Transverse colon (tissue), 4 donors: ENCODE data around the gene PRSS38. TPM values are rescaled to one million over a fixed set of nuclear protein-coding genes. Genes with fewer than 3 reads are reported as not detected.

ENCODE experiments used
- DNase-seq: peaks from one replicate; pipeline ENCODE4 v3.0.0-alpha.2; 2019
- H3K27ac ChIP-seq, 4 donors: fragments of 200-600 bp; sonication (generic); 2 replicates each; pipeline ENCODE4 v1.5.1; 2016 to 2018; ENCODE audit warnings: inconsistent platforms in 4 of 4
- H3K27me3 ChIP-seq: fragments of 200-600 bp; sonication (generic); 2 replicates; pipeline ENCODE4 v1.5.1; 2017; ENCODE audit warnings: inconsistent platforms
- H3K36me3 ChIP-seq, 4 donors: fragments of 200-600 bp; sonication (generic); 2 replicates each; pipeline ENCODE4 v1.5.1; 2017 to 2019; ENCODE audit warnings: inconsistent platforms in 4 of 4
- H3K4me1 ChIP-seq, 4 donors: fragments of 200-600 bp; sonication (generic); 2 replicates each; pipeline ENCODE4 v1.5.1; 2017 to 2020; ENCODE audit warnings: inconsistent platforms in 4 of 4
- H3K4me3 ChIP-seq, 4 donors: fragments of 200-600 bp; sonication (generic); 1 replicate in 1 of 4; 2 replicates in 3 of 4; pipeline versions ENCODE4 v1.5.1 to v1.6.1; 2017 to 2019; ENCODE audit warnings: inconsistent platforms in 4 of 4
- H3K9me3 ChIP-seq, 2 donors: fragments of 200-600 bp; sonication (generic); 2 replicates each; pipeline ENCODE4 v1.5.1; 2017 to 2019; ENCODE audit warnings: inconsistent platforms in 2 of 2
- EP300 ChIP-seq: sonication (generic); formaldehyde crosslinking; IDR thresholded peaks from one replicate; pipeline ENCODE4 v1.6.1; 2017; ENCODE audit warnings: antibody characterized with exemption, low read depth
- POLR2A ChIP-seq: fragments of 450-650 bp; IDR thresholded peaks from one replicate; pipeline ENCODE4 v1.6.1; 2016; ENCODE audit warnings: antibody characterized with exemption, mild to moderate bottlenecking, moderate library complexity
- POLR2AphosphoS5 ChIP-seq, 3 donors: sonication (generic); formaldehyde crosslinking; IDR thresholded peaks; one replicate each; pipeline ENCODE4 v1.6.1; 2016; ENCODE audit warnings: antibody characterized with exemption in 3 of 3
- WGBS, 2 donors: methylation state at CpG; one replicate each; pipeline ENCODE4 v1.1.5; 2018; ENCODE audit warnings: low coverage in 1 of 2; 5-methylcytosine and 5-hydroxymethylcytosine counted together
- in situ Hi-C, 4 donors: fragments of 200-750 bp; cut with MboI; loops; one replicate each; pipeline versions ENCODE4 v1.15.0 to v1.15.1; 2017; ENCODE audit warnings: low sequenced_read_pairs in 3 of 4, low pct_ligation_motif_present in 1 of 4, low pct_unique_long_range_greater_than_20kb in 1 of 4
- intact Hi-C: fragments of 100-400 bp; cut with DNase I; formaldehyde crosslinking; loops from one replicate; pipeline ENCODE4 v1.15.1; 2023; ENCODE audit warnings: low total_unique reads
- total RNA-seq, 4 donors: library from RNA; depleted of rRNA; stranded (reverse); fragments of >200 nt; gene quantifications; one replicate each; pipeline ENCODE4 v1.1.0, GENCODE V29; 2016
- TF ChIP-seq, protein P1 (sequence below), 5 experiments: fragments of 200-600 bp in 3 of 5; fragments of 450-650 bp in 2 of 5; sonication (generic) in 3 of 5; IDR thresholded peaks; 1 replicate in 2 of 5; 2 replicates in 3 of 5; pipeline ENCODE4 v1.5.1; 2016 to 2017; ENCODE audit warnings: antibody characterized with exemption in 5 of 5, inconsistent platforms in 3 of 5, mild to moderate bottlenecking in 2 of 5, moderate library complexity in 1 of 5

The PRSS38 gene
- total RNA-seq, 4 donors from 2014 or later, result not detected

GRCh38 chr1:227893949-227894721 lies 78.7 kb downstream of the PRSS38 start:
- in situ Hi-C loops, result no loop called here
- TF ChIP-seq, protein P1, sequence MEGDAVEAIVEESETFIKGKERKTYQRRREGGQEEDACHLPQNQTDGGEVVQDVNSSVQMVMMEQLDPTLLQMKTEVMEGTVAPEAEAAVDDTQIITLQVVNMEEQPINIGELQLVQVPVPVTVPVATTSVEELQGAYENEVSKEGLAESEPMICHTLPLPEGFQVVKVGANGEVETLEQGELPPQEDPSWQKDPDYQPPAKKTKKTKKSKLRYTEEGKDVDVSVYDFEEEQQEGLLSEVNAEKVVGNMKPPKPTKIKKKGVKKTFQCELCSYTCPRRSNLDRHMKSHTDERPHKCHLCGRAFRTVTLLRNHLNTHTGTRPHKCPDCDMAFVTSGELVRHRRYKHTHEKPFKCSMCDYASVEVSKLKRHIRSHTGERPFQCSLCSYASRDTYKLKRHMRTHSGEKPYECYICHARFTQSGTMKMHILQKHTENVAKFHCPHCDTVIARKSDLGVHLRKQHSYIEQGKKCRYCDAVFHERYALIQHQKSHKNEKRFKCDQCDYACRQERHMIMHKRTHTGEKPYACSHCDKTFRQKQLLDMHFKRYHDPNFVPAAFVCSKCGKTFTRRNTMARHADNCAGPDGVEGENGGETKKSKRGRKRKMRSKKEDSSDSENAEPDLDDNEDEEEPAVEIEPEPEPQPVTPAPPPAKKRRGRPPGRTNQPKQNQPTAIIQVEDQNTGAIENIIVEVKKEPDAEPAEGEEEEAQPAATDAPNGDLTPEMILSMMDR (IDR thresholded peaks at IDR 0.05), result no peak
- TF ChIP-seq EP300, result no peak
- TF ChIP-seq POLR2A, result no peak
- no peak for TF ChIP-seq POLR2AphosphoS5 (IDR thresholded peaks at IDR 0.05)
- DNase-seq, result peak; percentile 1
- no peak overlapping the region for H3K27ac ChIP-seq
- WGBS, 2 donors, result 87% methylated on average over 27 of the region's 27 CpGs; no CpG with 5 or more reads in 1 of the 2 donors
- H3K4me1 ChIP-seq, result no peaks in the 10 kb centered on the region
- H3K4me3 ChIP-seq, result no peak overlapping the region
- no peaks in the 10 kb centered on the region for H3K36me3 ChIP-seq
- no peaks in the 10 kb centered on the region for H3K27me3 ChIP-seq
- intact Hi-C loops, result no loop called here
- no peaks in the 10 kb centered on the region for H3K9me3 ChIP-seq

DNA sequence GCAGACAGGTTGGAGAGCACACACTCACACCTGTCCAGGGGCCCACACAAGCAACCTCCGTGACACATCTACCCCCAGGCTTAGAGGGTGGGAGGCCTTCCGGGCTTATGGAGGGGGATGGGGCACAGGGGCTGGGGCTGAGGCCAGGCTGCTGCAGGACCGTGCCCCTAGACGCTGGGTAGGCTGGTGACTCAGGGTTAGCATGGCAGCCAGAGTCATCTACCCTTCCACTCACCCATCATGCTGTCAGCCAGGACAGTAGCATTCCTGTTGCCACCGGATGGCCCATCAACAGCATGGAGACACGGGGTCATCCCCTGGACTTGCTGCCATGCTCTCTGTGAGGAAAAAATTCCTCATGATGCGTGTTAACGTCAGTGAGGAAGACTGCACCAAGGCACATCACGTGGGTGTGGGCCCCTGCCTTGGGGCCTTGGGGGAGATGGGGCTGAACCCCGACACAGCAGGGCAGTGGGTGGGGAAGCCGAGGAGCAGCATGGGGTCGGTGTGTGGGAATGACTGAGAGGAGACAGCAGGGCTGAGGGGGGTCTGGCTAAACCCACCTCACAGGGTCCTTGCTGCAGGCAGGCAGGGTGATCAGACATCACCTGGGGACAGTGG lies 79.5 kb downstream of the PRSS38 start:
- TF ChIP-seq, protein P1 (IDR thresholded peaks at IDR 0.05), result no peak
- TF ChIP-seq POLR2AphosphoS5 (IDR thresholded peaks at IDR 0.05) (no peak), EP300 (no peak), POLR2A (no peak)
- Histone ChIP-seq H3K36me3 (no peaks in the 10 kb centered on the region), H3K27ac (no peak overlapping the region), H3K4me1 (no peaks in the 10 kb centered on the region), H3K4me3 (no peak overlapping the region), H3K27me3 (no peaks in the 10 kb centered on the region), H3K9me3 (no peaks in the 10 kb centered on the region)
- 84% methylated on average over 12 of the region's 12 CpGs; no CpG with 5 or more reads in 1 of the 2 donors for WGBS, 2 donors
- in situ Hi-C loops (no loop called here), intact Hi-C loops (no loop called here)
- peak; percentile 1 for DNase-seq

Other genes starting within 250 kb of the PRSS38 start
- gene JMJD4, start 80.4 kb upstream of the PRSS38 start, total RNA-seq, result 10 to 100 TPM in 3 of 4 donors, 1 to 10 TPM in 1; 6.8 to 52.7 (median 19.8) TPM
- gene SNAP47, start 80.2 kb upstream of the PRSS38 start, total RNA-seq, result 10 to 100 TPM; 24.1 to 49.0 (median 38.4) TPM
- gene WNT9A, start 132.3 kb downstream of the PRSS38 start, total RNA-seq, result 1 to 10 TPM; 1.2 to 4.0 (median 1.8) TPM
- gene WNT3A, start 191.3 kb downstream of the PRSS38 start, total RNA-seq, result not detected